ENCODE results near the gene RBBP8NL.

Gene RBBP8NL

GRCh38 chr20:62409931-62410745 lies 17.2 kb downstream of the RBBP8NL start:
- peak; percentile 23 for DNase-seq (ENCODE audit: low read depth)
- peak; percentile 43 for TF ChIP-seq CTCF (IDR thresholded peaks at IDR 0.05; ENCODE audit: low read length, missing control alignments)
- no peak overlapping the region for H3K4me3 ChIP-seq (replicated peaks; ENCODE audit: low read depth, low read length)

GRCh38 chr20:62409086-62409853 lies 18.1 kb downstream of the RBBP8NL start:
- DNase-seq (ENCODE audit: low read depth) = no peak
- H3K4me3 ChIP-seq (replicated peaks; ENCODE audit: low read depth, low read length) = no peak overlapping the region
- TF ChIP-seq CTCF (IDR thresholded peaks at IDR 0.05; ENCODE audit: low read length, missing control alignments) = no peak

DNA sequence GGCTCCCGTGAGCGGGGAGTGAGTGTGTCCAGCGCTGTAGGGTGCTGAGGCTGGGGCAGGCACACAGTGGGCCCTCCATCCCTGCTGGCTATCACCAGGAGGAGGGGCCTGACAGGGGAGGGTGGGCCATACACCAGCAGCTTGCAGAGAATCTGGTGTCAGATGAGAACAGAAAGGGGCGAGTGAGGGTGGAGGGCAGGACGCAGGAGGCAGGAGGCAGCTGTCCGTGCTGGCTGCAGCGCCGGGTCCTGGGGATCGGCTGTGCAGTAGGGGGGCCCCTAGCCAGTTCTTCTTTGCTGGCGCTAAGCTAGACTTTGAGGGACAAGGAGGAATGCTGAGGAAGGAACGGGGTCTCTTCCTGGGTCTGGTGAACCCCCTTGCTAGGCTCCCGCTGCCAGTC lies 18.7 kb downstream of the RBBP8NL start:
- no peak for TF ChIP-seq CTCF (IDR thresholded peaks at IDR 0.05; ENCODE audit: low read length, missing control alignments)
- no peak for DNase-seq (ENCODE audit: low read depth)
- H3K4me3 ChIP-seq (replicated peaks; ENCODE audit: low read depth, low read length) = no peak overlapping the region

DNA sequence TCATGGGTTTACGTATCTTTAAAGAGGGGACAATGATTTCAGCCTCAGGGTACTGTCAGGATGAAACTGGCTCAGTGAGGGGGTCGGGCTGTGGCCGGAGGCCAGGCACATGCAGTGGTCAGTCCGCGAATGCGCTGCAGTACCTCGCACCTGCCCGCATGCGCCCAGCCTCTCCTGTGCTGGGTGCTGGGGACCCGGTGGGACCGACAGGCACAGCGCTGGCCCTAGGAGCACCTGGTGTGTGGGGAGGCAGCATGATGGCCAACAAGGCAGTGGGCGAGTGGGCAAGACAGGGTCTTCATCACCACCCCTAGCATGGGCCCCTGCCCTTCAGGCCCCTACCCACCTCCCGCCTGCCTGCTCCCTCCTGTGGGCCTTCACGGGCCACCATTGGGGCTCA lies 19.3 kb downstream of the RBBP8NL start:
- DNase-seq (ENCODE audit: low read depth) = no peak
- H3K4me3 ChIP-seq (replicated peaks; ENCODE audit: low read depth, low read length) = no peak overlapping the region
- TF ChIP-seq CTCF (IDR thresholded peaks at IDR 0.05; ENCODE audit: low read length, missing control alignments) = no peak

DNA sequence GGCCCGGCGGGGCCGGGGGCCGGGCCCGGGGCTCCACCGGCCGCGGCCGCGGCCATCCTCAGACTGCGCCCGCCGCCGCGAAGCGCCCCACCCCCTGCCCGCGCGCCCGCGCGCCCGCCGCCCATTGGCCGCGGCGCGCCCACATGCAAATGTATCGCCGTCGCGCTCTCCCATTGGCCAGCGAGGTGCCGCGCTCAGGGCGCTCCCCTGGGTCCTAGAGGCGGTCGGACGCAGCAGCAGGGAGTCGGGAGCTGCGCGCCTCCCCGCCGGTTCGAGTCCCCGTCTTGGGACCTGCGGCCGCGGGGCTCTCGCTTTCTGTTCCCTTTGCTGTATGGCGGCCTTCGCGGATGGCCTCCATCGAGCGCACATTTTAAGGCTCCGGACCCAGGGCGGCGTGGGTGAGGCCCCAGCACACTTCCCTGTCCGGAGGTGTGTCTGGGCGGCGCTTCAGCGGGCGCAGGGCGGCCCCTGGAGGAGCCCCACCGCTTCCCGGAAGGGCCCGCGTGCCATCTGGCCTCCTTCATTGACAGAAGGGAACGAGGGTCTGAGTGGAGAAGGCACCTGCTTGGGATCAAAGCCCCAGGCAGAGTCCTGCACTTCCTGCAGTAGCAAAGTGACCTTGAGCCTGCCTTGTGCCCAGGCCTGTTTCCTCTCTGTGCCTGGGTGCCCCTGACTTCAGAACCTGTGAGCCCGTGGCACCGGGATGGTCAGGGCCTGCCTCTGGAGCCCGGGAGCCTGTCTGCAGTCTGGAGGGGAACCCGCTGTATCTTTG lies 19.9 kb downstream of the RBBP8NL start, which contains the start of gene CABLES2:
TSS of gene CABLES2 (minus strand) at position 65 of the 772 bp plus-strand sequence. CDS start at position 56, 9 bp downstream.
- DNase-seq (ENCODE audit: low read depth) = peak; percentile 94
- TF ChIP-seq CTCF (IDR thresholded peaks at IDR 0.05; ENCODE audit: low read length, missing control alignments) = no peak
- peak within 1 kb of the TSS; percentile 60 for H3K4me3 ChIP-seq (replicated peaks; ENCODE audit: low read depth, low read length)

GRCh38 chr20:62406635-62407176 lies 20.6 kb downstream of the RBBP8NL start:
- no peak for TF ChIP-seq CTCF (IDR thresholded peaks at IDR 0.05; ENCODE audit: low read length, missing control alignments)
- DNase-seq (ENCODE audit: low read depth) = no peak
- H3K4me3 ChIP-seq (replicated peaks; ENCODE audit: low read depth, low read length) = peak overlapping the region; percentile 60
